B cell (primary cell): Measurements from ENCODE around the gene TMEM139.

Experiments
- EZH2 ChIP-seq: IDR thresholded peaks from 2 replicates; pipeline ENCODE4 v1.6.1; 2012; ENCODE audit warnings: borderline replicate concordance, low read depth, mild to moderate bottlenecking, moderate library complexity, low read length; ENCODE audit not compliant: insufficient read depth, poor library complexity, severe bottlenecking
- TF ChIP-seq, protein P1 (sequence below): fragments of 200-600 bp; IDR thresholded peaks from one replicate; pipeline ENCODE4 v1.8.0; 2022; ENCODE audit warnings: antibody characterized with exemption, mild to moderate bottlenecking

DNA sequence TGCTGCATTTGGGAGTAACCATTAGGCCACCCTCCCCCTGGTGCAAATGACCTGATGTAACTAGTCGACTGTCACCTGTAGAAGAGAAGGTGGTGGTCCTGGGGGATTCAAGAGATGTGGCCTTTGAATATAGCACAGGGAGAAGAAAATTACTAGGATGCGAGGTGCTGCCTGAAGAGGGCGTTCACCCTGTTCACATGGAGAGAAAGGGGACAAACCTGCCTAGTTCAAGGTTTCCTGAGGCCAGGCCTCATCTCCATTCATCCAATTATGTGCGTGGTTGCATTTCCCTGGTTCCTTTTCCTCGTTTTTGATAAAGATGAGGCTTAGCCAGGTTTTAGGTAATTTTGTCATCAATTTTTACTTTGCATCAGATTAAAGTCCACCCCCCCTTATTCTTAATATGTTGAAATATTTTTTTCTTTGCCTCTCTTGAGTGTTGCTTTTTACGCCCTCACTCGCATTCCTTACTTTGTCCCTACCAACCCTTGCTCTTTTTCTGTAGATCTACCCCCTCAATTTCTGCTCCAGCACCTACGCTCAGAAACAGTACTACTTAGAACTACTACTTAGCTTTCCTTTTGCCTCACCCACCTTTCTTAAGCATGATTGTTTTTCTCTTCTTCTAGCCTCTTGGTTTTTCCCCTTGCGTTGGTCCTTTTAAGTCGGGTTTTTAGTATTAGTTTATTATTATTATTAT, 44.9 kb downstream of the TMEM139 start:
- TF ChIP-seq, protein P1, sequence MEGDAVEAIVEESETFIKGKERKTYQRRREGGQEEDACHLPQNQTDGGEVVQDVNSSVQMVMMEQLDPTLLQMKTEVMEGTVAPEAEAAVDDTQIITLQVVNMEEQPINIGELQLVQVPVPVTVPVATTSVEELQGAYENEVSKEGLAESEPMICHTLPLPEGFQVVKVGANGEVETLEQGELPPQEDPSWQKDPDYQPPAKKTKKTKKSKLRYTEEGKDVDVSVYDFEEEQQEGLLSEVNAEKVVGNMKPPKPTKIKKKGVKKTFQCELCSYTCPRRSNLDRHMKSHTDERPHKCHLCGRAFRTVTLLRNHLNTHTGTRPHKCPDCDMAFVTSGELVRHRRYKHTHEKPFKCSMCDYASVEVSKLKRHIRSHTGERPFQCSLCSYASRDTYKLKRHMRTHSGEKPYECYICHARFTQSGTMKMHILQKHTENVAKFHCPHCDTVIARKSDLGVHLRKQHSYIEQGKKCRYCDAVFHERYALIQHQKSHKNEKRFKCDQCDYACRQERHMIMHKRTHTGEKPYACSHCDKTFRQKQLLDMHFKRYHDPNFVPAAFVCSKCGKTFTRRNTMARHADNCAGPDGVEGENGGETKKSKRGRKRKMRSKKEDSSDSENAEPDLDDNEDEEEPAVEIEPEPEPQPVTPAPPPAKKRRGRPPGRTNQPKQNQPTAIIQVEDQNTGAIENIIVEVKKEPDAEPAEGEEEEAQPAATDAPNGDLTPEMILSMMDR, result no peak
- no peak for TF ChIP-seq EZH2
